Mesendoderm (in vitro differentiated cells): ENCODE results near the gene CALM3.

Source experiments
- DNase-seq: peaks from one replicate; pipeline ENCODE4 v3.0.0; 2013
- H2AK5ac ChIP-seq: 2 replicates; pipeline ENCODE4 v1.6.1; 2013; ENCODE audit warnings: low read length, inconsistent platforms
- H2BK120ac ChIP-seq: 2 replicates; pipeline ENCODE4 v1.6.1; 2013; ENCODE audit warnings: low read depth, mild to moderate bottlenecking, low read length, moderate library complexity, mixed read lengths
- H2BK15ac ChIP-seq: replicated peaks from 2 replicates; pipeline ENCODE4 v1.6.1; 2013; ENCODE audit warnings: low read depth, mild to moderate bottlenecking, moderate library complexity
- H2BK5ac ChIP-seq: 2 replicates; pipeline ENCODE4 v1.6.1; 2013; ENCODE audit warnings: low read length, inconsistent platforms
- H3K18ac ChIP-seq: 2 replicates; pipeline ENCODE4 v1.6.1; 2013; ENCODE audit warnings: mild to moderate bottlenecking, low read length, mixed read lengths
- H3K23ac ChIP-seq: one replicate; pipeline ENCODE4 v1.6.1; 2013; ENCODE audit warnings: low read length
- H3K27ac ChIP-seq: 2 replicates; pipeline ENCODE4 v1.5.1; 2013; ENCODE audit warnings: low read depth, mild to moderate bottlenecking, inconsistent platforms, low read length, moderate library complexity
- H3K27me3 ChIP-seq: 2 replicates; pipeline ENCODE4 v1.6.1; 2013; ENCODE audit warnings: low read length, control low read depth, mild to moderate bottlenecking, inconsistent platforms; ENCODE audit not compliant: insufficient read depth, poor library complexity
- H3K36me3 ChIP-seq: 2 replicates; pipeline ENCODE4 v1.6.1; 2013; ENCODE audit warnings: low read length, inconsistent platforms; ENCODE audit not compliant: control insufficient read depth, insufficient read depth
- H3K4ac ChIP-seq: one replicate; pipeline ENCODE4 v1.6.1; 2013; ENCODE audit warnings: low read depth, mild to moderate bottlenecking, low read length, moderate library complexity
- H3K4me1 ChIP-seq: 2 replicates; pipeline ENCODE4 v1.6.1; 2013; ENCODE audit warnings: low read depth, low read length, inconsistent platforms; ENCODE audit not compliant: control insufficient read depth
- H3K4me2 ChIP-seq: 2 replicates; pipeline ENCODE4 v1.6.1; 2013; ENCODE audit warnings: low read length
- H3K4me3 ChIP-seq: 2 replicates; pipeline ENCODE4 v1.5.1; 2013; ENCODE audit warnings: mild to moderate bottlenecking, low read length
- H3K56ac ChIP-seq: one replicate; pipeline ENCODE4 v1.6.1; 2013; ENCODE audit warnings: low read length
- H3K79me1 ChIP-seq: 2 replicates; pipeline ENCODE4 v1.6.1; 2013; ENCODE audit warnings: low read length, inconsistent platforms
- H3K79me2 ChIP-seq: 2 replicates; pipeline ENCODE4 v1.6.1; 2013; ENCODE audit warnings: mild to moderate bottlenecking, low read length; ENCODE audit not compliant: control insufficient read depth, insufficient read depth
- H3K9ac ChIP-seq: 2 replicates; pipeline ENCODE4 v1.6.1; 2013; ENCODE audit warnings: low read length, inconsistent platforms
- H4K5ac ChIP-seq: one replicate; pipeline ENCODE4 v1.6.1; 2013; ENCODE audit warnings: low read length
- H4K8ac ChIP-seq: one replicate; pipeline ENCODE4 v1.6.1; 2013; ENCODE audit warnings: low read depth, mild to moderate bottlenecking, control low read depth, low read length, moderate library complexity
- WGBS: extraction: QIAGEN DNeasy Blood & Tissue Kit; methylation state at CpG from one replicate; pipeline ENCODE4 v1.1.7; 2013; ENCODE audit warnings: low lambda C conversion rate, missing lambda C conversion rate; ENCODE audit not compliant: insufficient coverage; ENCODE audit errors: extremely low coverage; 5-methylcytosine and 5-hydroxymethylcytosine counted together

CALM3 gene

DNA sequence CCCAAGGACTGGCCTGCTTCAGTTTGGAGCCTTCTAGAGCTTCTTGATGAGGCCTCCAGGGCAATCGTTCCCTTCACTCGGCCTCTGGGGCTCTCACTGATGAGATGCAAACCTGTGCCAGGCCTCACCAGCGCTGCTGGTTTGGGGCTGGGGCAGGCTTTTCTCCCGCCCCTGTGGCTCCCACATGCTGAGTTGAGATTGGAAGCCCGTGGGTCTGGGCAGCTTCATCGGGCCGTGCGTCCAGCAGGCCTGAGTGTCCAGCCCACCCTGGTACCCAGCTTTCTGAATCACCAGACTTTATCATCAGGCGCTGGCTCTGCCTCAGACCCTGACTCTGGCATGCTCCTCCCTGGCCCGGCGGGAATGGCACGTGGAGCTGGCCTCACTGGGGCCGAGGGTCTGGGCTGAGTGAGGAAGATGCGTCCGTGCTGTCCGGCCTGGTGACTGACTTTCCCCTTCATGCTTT, 4.3 kb downstream of the CALM3 start:
- Histone ChIP-seq H3K79me2 (peaks cover 51% of the 10 kb centered on the region), H3K4me3 (no peak overlapping the region), H3K79me1 (peaks cover 34% of the 10 kb centered on the region), H2BK15ac (no peak overlapping the region), H2BK5ac (no peak overlapping the region), H3K4me1 (peaks cover 11% of the 10 kb centered on the region), H3K9ac (no peak overlapping the region), H3K4me2 (no peak overlapping the region), H2BK120ac (no peak overlapping the region), H2AK5ac (no peak overlapping the region), H3K4ac (no peak overlapping the region), H3K36me3 (peaks cover 30% of the 10 kb centered on the region), H3K18ac (no peak overlapping the region), H4K5ac (no peak overlapping the region), H3K23ac (no peak overlapping the region), H3K27me3 (no peaks in the 10 kb centered on the region), H3K27ac (no peak overlapping the region), H4K8ac (no peak overlapping the region), H3K56ac (no peak overlapping the region)
- no peak for DNase-seq
- WGBS: no CpG with 5 or more reads among the region's 16 CpGs

DNA sequence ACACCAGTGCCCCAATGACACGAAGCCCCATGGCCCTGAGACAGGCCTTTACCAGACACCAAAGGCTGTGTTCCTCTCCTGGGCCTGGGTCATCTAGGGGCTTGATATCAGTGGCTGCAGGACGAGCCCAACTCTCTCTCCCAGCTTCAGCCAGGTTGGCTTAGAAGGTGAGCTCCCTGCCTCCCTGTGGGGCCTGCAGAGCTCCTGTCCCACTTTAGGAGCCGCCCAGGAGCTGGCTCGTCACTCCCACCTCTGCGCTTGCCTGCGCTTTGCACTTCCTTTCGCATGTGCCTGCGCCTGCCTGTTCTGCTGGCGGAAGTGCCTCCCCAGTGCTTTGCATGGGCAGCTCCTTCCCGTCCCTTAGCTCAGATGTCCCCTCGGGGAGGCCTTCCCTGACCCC, 4.9 kb downstream of the CALM3 start:
- Histone ChIP-seq H2BK15ac (no peak overlapping the region), H3K79me2 (peaks cover 51% of the 10 kb centered on the region), H3K27ac (no peak overlapping the region), H3K36me3 (peaks cover 30% of the 10 kb centered on the region), H3K4ac (no peak overlapping the region), H3K79me1 (peaks cover 34% of the 10 kb centered on the region), H3K27me3 (no peaks in the 10 kb centered on the region), H3K4me2 (no peak overlapping the region), H3K23ac (no peak overlapping the region), H4K5ac (no peak overlapping the region), H3K4me1 (peaks cover 11% of the 10 kb centered on the region), H4K8ac (no peak overlapping the region), H2BK5ac (no peak overlapping the region), H2AK5ac (no peak overlapping the region), H3K4me3 (no peak overlapping the region), H2BK120ac (no peak overlapping the region), H3K9ac (no peak overlapping the region), H3K56ac (no peak overlapping the region), H3K18ac (no peak overlapping the region)
- DNase-seq: no peak
- WGBS: no CpG with 5 or more reads among the region's 11 CpGs

DNA sequence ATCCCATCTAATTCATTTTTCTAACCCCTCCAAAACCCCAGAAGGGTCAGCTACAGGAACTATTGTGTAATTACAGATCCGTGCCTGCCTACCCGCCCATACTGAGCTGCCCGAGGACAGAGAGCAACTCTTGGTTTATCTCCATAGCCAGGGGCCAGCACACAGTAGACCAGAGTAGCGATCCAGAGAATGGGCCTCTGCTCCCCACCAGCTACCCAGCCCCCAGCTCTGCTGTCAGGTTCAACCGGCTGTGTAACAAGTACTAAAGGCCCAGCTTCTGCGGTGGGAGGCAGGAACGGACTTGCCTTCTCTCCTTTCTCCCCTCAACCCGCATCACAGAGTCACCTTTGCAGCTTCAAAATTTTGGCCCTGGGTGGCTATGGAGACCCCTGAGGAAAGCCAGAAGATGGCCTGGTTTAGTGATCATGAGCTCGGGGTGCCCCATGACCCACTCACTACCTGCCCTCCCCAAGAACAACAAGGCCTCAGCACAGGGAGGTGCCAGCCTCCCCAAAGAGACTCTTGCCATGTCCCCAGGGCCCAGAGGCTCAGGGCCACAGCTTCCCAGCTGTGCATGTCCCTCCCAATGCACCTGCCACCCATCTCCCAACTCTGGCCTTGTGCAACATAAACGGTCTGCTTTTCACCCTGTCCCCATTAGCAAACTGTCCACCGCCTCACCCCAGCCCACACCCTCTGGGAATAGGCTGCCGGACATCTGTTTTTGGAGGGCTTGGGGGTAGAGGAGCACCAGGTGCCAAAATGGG, 5.7 kb downstream of the CALM3 start:
- H3K4me1 ChIP-seq: peaks cover 11% of the 10 kb centered on the region
- no peak overlapping the region for H3K4me3 ChIP-seq
- H3K23ac ChIP-seq: no peak overlapping the region
- DNase-seq: no peak
- H3K36me3 ChIP-seq: peaks cover 30% of the 10 kb centered on the region
- no peak overlapping the region for H2BK120ac ChIP-seq
- no peaks in the 10 kb centered on the region for H3K27me3 ChIP-seq
- H3K27ac ChIP-seq: no peak overlapping the region
- H2AK5ac ChIP-seq: no peak overlapping the region
- WGBS: no CpG with 5 or more reads among the region's 12 CpGs
- H2BK5ac ChIP-seq: no peak overlapping the region
- H3K4me2 ChIP-seq: no peak overlapping the region
- H2BK15ac ChIP-seq: no peak overlapping the region
- no peak overlapping the region for H3K9ac ChIP-seq
- no peak overlapping the region for H4K5ac ChIP-seq
- H4K8ac ChIP-seq: no peak overlapping the region
- H3K18ac ChIP-seq: no peak overlapping the region
- peaks cover 44% of the 10 kb centered on the region for H3K79me2 ChIP-seq
- H3K56ac ChIP-seq: no peak overlapping the region
- H3K79me1 ChIP-seq: peaks cover 32% of the 10 kb centered on the region
- H3K4ac ChIP-seq: no peak overlapping the region

DNA sequence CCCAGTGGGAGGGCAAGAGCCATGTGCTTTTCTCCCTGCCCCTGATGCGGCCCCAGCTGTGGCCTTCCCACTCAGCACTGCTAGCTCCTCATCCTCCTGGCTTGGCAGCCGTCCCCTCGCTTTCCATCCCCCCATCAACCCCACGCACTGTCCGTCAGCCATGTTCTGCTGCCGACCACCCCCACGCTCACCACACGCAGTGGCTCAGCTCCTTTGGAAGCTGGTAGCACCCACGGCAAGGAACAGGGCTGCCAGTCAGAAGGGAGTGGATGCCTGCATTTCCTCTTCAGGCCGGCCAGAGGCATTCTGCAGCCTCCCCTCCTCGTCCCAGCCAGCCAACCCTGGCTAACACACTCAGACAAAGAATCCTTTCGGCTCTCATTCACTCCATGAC, 6.3 kb downstream of the CALM3 start:
- H3K79me1 ChIP-seq: peaks cover 32% of the 10 kb centered on the region
- WGBS: no CpG with 5 or more reads among the region's 12 CpGs
- no peaks in the 10 kb centered on the region for H3K27me3 ChIP-seq
- H2BK5ac ChIP-seq: no peak overlapping the region
- no peak overlapping the region for H3K27ac ChIP-seq
- no peak overlapping the region for H4K8ac ChIP-seq
- no peak overlapping the region for H2BK15ac ChIP-seq
- no peak overlapping the region for H2AK5ac ChIP-seq
- no peak overlapping the region for H4K5ac ChIP-seq
- no peak overlapping the region for H3K56ac ChIP-seq
- H3K9ac ChIP-seq: no peak overlapping the region
- DNase-seq: no peak
- no peak overlapping the region for H2BK120ac ChIP-seq
- H3K23ac ChIP-seq: no peak overlapping the region
- H3K4me3 ChIP-seq: no peak overlapping the region
- peaks cover 38% of the 10 kb centered on the region for H3K79me2 ChIP-seq
- H3K18ac ChIP-seq: no peak overlapping the region
- peaks cover 30% of the 10 kb centered on the region for H3K36me3 ChIP-seq
- H3K4ac ChIP-seq: no peak overlapping the region
- no peak overlapping the region for H3K4me2 ChIP-seq
- H3K4me1 ChIP-seq: peaks cover 11% of the 10 kb centered on the region

DNA sequence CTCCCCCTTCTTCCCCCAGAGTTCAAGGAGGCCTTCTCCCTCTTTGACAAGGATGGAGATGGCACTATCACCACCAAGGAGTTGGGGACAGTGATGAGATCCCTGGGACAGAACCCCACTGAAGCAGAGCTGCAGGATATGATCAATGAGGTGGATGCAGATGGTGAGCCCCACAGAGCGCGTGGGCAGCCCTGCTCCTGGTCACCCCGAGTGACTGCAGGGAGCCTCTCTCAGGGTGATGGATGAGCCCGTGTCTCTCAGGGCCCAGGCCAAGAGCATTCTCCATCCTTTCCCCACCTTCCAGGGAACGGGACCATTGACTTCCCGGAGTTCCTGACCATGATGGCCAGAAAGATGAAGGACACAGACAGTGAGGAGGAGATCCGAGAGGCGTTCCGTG, 7.0 kb downstream of the CALM3 start:
- Histone ChIP-seq H3K79me2 (peaks cover 31% of the 10 kb centered on the region), H3K4me2 (no peak overlapping the region), H3K27me3 (no peaks in the 10 kb centered on the region), H4K8ac (no peak overlapping the region), H3K56ac (no peak overlapping the region), H3K36me3 (peaks cover 30% of the 10 kb centered on the region), H3K27ac (no peak overlapping the region), H3K9ac (no peak overlapping the region), H2BK5ac (no peak overlapping the region), H4K5ac (no peak overlapping the region), H3K23ac (no peak overlapping the region), H3K18ac (no peak overlapping the region), H2BK120ac (no peak overlapping the region), H3K4me3 (no peak overlapping the region), H2BK15ac (no peak overlapping the region), H3K4me1 (peaks cover 6% of the 10 kb centered on the region), H3K4ac (no peak overlapping the region), H3K79me1 (peaks cover 29% of the 10 kb centered on the region), H2AK5ac (no peak overlapping the region)
- DNase-seq: no peak
- WGBS: no CpG with 5 or more reads among the region's 9 CpGs
